Central memory CD8-positive, alpha-beta T cell (primary cell): ENCODE data around the gene SHC2.
"Not testable (repeated sequence)": the region's sequence is repeated elsewhere in the genome, so short reads cannot be mapped to it uniquely, and the experiment has no call there.

ENCODE experiments used
- ATAC-seq: fragments of 150-1000 bp; cut with Tn5 transposase; replicated peaks from 2 replicates; pipeline ENCODE4 v1.10.0; 2022; ENCODE audit warnings: mild to moderate bottlenecking, moderate FRiP score, moderate number of reproducible peaks; ENCODE audit not compliant: poor library complexity, severe bottlenecking; ENCODE audit errors: extremely low read depth
- DNase-seq, 2 donors: peaks; one replicate each; pipeline ENCODE4 v3.0.0; 2021; ENCODE audit warnings: low spot score in 2 of 2
- H3K27ac Mint-ChIP-seq: one replicate; pipeline ENCODE4 v1.8.0; 2022; ENCODE audit warnings: low read depth, mild to moderate bottlenecking, moderate library complexity, mixed read lengths
- H3K27me3 Mint-ChIP-seq: one replicate; pipeline ENCODE4 v1.8.0; 2022; ENCODE audit warnings: mixed read lengths
- H3K36me3 Mint-ChIP-seq: one replicate; pipeline ENCODE4 v1.8.0; 2022; ENCODE audit warnings: mild to moderate bottlenecking, moderate library complexity, mixed read lengths; ENCODE audit not compliant: insufficient read depth
- H3K4me1 Mint-ChIP-seq: one replicate; pipeline ENCODE4 v1.8.0; 2022; ENCODE audit warnings: mixed read lengths
- H3K4me3 Mint-ChIP-seq: one replicate; pipeline ENCODE4 v1.8.0; 2022; ENCODE audit warnings: mild to moderate bottlenecking, moderate library complexity, mixed read lengths
- H3K9me3 Mint-ChIP-seq: one replicate; pipeline ENCODE4 v1.8.0; 2022; ENCODE audit warnings: mixed read lengths

The SHC2 gene

DNA sequence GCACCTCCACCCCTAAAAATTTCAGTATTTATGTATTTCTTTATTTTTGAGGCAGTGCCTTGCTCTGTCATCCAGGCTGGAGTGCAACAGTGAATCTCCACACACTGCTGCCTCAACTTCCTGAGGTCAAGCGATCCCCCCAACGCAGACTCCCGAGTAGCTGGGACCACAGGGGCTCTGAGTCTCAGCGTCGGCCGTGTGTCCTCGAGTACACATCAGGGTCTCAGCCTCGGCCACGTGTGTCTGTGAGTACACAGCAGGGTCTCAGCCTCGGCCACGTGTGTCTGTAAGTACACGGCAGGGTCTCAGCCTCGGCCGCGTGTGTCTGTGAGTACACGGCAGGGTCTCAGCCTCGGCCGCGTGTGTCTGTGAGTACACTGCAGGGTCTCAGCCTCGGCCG lies 73.1 kb downstream of the SHC2 start:
- Mint-ChIP-seq H3K36me3 (peaks cover 2% of the 10 kb centered on the region), H3K27me3 (peaks cover 42% of the 10 kb centered on the region), H3K9me3 (no peaks in the 10 kb centered on the region), H3K27ac (no peak overlapping the region), H3K4me3 (no peak overlapping the region), H3K4me1 (peaks cover 8% of the 10 kb centered on the region)
- DNase-seq (no peak), ATAC-seq (no peak)

DNA sequence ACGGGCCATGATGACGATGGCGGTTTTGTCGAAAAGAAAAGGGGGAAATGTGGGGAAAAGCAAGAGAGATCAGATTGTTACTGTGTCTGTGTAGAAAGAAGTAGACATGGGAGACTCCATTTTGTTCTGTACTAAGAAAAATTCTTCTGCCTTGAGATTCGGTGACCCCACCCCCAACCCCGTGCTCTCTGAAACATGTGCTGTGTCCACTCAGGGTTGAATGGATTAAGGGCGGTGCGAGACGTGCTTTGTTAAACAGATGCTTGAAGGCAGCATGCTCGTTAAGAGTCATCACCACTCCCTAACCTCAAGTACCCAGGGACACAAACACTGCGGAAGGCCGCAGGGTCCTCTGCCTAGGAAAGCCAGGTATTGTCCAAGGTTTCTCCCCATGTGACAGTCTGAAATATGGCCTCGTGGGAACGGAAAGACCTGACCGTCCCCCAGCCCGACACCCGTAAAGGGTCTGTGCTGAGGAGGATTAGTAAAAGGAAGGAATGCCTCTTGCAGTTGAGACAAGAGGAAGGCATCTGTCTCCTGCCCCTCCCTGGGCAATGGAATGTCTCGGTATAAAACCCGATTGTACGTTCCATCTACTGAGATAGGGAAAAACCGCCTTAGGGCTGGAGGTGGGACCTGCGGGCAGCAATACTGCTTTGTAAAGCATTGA lies 74.1 kb downstream of the SHC2 start:
- ATAC-seq, H3K36me3 Mint-ChIP-seq, H3K4me3 Mint-ChIP-seq, H3K9me3 Mint-ChIP-seq, DNase-seq, H3K27ac Mint-ChIP-seq: not testable (repeated sequence)
- Mint-ChIP-seq H3K4me1 (peaks cover 12% of the 10 kb centered on the region), H3K27me3 (peaks cover 49% of the 10 kb centered on the region)

DNA sequence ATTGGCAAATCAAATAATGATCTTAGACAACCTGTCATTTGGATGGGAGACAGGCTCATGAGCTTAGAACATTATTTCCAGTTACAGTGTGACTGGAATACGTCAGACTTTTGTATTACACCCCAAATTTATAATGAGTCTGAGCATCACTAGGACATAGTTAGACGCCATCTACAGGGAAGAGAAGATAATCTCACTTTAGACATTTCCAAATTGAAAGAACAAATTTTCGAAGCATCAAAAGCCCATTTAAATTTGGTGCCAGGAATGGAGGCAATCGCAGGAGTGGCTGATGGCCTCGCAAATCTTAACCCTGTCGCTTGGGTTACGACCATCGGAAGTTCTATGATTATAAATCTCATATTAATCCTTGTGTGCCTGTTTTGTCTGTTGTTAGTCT lies 74.6 kb downstream of the SHC2 start:
- H3K27me3 Mint-ChIP-seq, result peaks cover 49% of the 10 kb centered on the region
- H3K27ac Mint-ChIP-seq, H3K9me3 Mint-ChIP-seq, ATAC-seq, DNase-seq, H3K36me3 Mint-ChIP-seq, H3K4me3 Mint-ChIP-seq: not testable (repeated sequence)
- H3K4me1 Mint-ChIP-seq, result peaks cover 12% of the 10 kb centered on the region

DNA sequence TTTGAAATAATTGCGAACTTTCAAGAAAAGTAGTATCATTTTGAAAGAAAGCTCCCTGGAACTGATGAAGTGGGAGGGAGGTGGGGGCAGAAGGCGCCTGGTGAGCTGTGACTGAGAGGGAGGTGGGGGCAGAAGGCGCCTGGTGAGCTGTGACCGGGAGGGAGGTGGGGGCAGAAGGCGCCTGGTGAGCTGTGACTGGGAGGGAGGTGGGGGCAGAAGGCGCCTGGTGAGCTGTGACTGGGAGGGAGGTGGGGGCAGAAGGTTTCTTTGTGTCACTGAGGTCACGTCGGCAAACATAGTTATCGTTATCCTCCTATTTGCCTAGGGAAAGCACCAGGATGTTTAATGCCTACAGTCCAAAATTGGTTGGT lies 76.0 kb downstream of the SHC2 start:
- H3K27me3 Mint-ChIP-seq, result peaks cover 58% of the 10 kb centered on the region
- H3K27ac Mint-ChIP-seq, result no peak overlapping the region
- DNase-seq (no peak), ATAC-seq (no peak)
- peaks cover 2% of the 10 kb centered on the region for H3K36me3 Mint-ChIP-seq
- H3K4me1 Mint-ChIP-seq, result peaks cover 12% of the 10 kb centered on the region
- H3K9me3 Mint-ChIP-seq, result no peaks in the 10 kb centered on the region
- no peak overlapping the region for H3K4me3 Mint-ChIP-seq

DNA sequence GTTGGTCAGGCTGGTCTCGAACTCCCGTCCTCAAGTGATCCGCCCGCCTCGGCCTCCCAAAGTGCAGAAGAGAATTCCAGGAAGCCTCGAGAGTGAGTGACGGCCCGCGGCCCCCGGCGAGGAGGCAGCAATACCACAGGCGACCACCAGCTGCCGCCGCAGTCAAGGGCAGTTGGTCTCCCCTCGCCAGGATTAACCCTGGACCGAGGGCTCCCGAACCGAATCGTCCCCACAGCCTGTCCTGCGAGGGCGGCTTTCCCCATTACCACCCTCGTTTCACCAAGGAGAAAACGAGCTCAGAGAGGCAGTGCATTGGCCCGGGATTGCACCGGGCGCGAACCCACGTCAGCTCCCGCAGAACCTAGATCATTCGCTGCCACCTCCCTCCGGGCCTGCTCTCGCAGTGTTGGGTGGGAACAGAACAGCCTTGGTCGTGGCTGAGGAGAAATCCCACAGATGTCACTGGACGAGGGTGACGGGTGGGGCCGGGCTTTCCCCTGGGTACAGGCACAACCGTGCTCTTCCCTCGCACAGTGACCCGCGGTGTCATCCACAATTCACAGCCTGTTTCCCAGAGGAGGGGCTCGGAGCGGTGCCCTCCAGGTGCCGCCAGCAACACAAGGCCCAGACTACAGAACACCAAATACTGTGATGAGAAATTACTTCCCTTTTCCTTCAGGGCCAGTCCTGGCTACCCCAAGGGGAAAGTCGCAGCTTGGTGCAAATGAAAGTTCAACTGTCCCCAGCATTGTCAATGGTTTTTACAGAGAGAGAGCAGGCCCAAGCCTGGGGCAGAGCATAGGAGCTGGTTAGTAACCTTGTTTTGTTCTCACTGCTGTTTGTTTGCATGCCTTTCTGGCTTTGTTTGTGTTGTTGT lies 76.7 kb downstream of the SHC2 start:
- H3K27me3 Mint-ChIP-seq, result peaks cover 58% of the 10 kb centered on the region
- no peaks in the 10 kb centered on the region for H3K9me3 Mint-ChIP-seq
- peaks cover 12% of the 10 kb centered on the region for H3K4me1 Mint-ChIP-seq
- no peak overlapping the region for H3K4me3 Mint-ChIP-seq
- H3K27ac Mint-ChIP-seq, result no peak overlapping the region
- peaks cover 2% of the 10 kb centered on the region for H3K36me3 Mint-ChIP-seq
- ATAC-seq, result no peak
- no peak for DNase-seq

DNA sequence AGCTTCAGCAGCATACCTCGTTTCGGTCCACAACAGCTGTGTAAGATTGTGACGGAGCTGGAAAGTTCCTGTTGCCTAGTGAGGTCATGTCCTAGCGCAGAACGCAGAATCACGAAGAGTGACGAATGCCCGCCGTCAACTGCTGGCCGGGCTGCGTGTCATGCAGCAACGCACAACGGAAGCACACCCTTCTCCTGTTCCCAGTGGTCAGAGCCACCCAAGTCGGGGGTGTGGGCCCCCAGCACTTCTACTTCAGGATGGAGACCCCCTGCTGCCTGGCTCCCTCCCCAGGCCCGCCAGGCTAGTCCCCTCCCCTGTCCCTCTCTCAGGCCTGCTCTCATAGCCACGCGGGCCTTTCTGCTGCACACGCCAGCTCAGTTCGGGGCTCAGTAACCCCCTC lies 77.8 kb downstream of the SHC2 start:
- Mint-ChIP-seq H3K4me3 (peak overlapping the region; percentile 37), H3K36me3 (peaks cover 2% of the 10 kb centered on the region), H3K27me3 (peaks cover 49% of the 10 kb centered on the region), H3K4me1 (peaks cover 12% of the 10 kb centered on the region), H3K27ac (no peak overlapping the region), H3K9me3 (no peaks in the 10 kb centered on the region)
- DNase-seq (no peak), ATAC-seq (no peak)

DNA sequence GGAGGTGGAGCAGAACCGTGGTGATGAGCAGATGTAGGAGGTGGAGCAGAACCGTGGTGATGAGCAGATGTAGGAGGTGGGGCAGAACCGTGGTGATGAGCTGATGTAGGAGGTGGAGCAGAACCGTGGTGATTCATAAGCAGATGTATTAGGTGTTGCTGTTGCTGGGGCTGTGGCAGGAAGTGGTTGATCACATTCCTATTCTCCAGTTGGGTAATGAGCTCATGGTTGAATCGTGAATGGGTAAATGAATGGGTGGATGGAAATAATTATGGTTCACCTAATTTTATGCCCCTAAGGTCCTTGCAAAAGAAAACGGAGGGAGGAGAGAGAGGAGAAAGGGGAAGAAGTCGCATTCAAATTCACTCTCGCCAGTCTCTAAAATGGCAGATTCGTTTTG lies 78.3 kb downstream of the SHC2 start:
- peaks cover 17% of the 10 kb centered on the region for H3K4me1 Mint-ChIP-seq
- H3K27me3 Mint-ChIP-seq, result peaks cover 49% of the 10 kb centered on the region
- H3K36me3 Mint-ChIP-seq, H3K9me3 Mint-ChIP-seq, DNase-seq, H3K27ac Mint-ChIP-seq: not testable (repeated sequence)
- peak overlapping the region; percentile 37 for H3K4me3 Mint-ChIP-seq
- ATAC-seq, result peak; percentile 80

DNA sequence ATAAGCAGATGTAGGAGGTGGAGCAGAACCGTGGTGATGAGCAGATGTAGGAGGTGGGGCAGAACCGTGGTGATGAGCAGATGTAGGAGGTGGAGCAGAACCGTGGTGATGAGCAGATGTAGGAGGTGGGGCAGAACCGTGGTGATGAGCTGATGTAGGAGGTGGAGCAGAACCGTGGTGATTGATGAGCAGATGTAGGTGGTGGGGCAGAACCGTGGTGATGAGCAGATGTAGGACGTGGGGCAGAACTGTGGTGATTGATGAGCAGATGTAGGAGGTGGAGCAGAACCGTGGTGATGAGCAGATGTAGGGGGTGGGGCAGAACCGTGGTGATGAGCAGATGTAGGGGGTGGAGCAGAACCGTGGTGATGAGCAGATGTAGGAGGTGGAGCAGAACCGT lies 78.9 kb downstream of the SHC2 start:
- DNase-seq, H3K27ac Mint-ChIP-seq, H3K9me3 Mint-ChIP-seq, H3K4me3 Mint-ChIP-seq, ATAC-seq, H3K36me3 Mint-ChIP-seq: not testable (repeated sequence)
- peaks cover 49% of the 10 kb centered on the region for H3K27me3 Mint-ChIP-seq
- H3K4me1 Mint-ChIP-seq, result peaks cover 17% of the 10 kb centered on the region

DNA sequence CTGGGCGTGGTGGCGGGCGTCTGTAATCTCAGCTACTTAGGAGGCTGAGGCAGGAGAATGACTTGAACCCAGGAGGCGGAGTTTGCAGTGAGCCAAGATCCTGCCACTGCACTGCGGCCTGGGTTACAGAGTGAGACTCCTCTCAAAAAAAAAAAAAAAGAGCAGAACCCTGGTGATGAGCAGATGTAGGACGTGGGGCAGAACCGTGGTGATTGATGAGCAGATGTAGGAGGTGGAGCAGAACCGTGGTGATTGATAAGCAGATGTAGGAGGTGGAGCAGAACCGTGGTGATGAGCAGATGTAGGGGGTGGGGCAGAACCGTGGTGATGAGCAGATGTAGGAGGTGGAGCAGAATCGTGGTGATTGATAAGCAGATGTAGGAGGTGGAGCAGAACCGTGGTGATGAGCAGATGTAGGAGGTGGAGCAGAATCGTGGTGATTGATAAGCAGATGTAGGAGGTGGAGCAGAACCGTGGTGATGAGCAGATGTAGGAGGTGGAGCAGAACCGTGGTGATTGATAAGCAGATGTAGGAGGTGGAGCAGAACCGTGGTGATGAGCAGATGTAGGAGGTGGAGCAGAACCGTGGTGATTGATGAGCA lies 80.1 kb downstream of the SHC2 start:
- not testable (repeated sequence) for H3K36me3 Mint-ChIP-seq, DNase-seq, H3K27ac Mint-ChIP-seq, H3K9me3 Mint-ChIP-seq, H3K4me3 Mint-ChIP-seq, ATAC-seq
- Mint-ChIP-seq H3K27me3 (peaks cover 45% of the 10 kb centered on the region), H3K4me1 (peaks cover 17% of the 10 kb centered on the region)

DNA sequence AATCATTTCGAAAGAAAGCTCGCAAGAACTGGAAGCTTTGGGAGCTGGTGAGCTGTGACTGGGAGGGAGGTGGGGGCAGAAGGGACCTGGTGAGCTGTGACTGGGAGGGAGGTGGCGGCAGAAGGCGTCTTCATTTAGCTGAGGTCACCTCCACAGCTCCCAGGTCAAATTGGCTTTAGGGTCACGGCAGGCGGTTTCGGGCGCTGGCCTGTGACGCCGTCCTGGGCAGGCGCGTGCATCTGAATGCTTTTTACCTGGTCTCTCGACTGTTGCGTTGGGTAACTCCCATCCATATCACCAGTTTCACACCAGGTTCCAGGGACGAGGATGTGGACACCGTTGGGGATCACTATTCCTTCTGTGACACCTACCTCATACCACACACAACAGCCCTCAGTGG lies 81.0 kb downstream of the SHC2 start:
- ATAC-seq (no peak), DNase-seq (no peak)
- Mint-ChIP-seq H3K9me3 (no peaks in the 10 kb centered on the region), H3K36me3 (peaks cover 3% of the 10 kb centered on the region), H3K4me1 (peaks cover 17% of the 10 kb centered on the region), H3K27ac (no peak overlapping the region), H3K4me3 (no peak overlapping the region), H3K27me3 (peaks cover 43% of the 10 kb centered on the region)

DNA sequence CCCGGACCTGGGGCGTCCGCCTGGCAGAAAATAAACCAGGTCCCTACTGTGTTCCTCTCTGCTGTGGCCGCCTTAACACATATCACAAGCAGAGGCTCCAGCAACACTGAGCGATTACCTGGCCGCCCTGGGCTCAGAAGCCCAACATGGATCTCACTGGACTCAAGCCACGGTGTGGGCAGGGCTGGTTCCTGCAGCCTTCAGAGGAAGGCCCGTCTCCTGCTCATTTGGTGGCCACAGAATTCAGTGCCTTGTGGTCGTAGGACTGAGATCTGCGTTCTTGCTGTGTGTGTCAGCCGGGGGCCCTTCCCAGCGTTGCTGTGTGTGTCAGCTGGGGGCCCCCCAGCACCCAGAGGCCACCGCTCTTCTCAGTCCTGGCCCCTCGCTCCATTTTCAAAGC lies 82.1 kb downstream of the SHC2 start:
- ATAC-seq (no peak), DNase-seq (no peak)
- Mint-ChIP-seq H3K27me3 (peaks cover 39% of the 10 kb centered on the region), H3K4me1 (peaks cover 17% of the 10 kb centered on the region), H3K36me3 (peaks cover 2% of the 10 kb centered on the region), H3K9me3 (no peaks in the 10 kb centered on the region), H3K27ac (no peak overlapping the region), H3K4me3 (no peak overlapping the region)

DNA sequence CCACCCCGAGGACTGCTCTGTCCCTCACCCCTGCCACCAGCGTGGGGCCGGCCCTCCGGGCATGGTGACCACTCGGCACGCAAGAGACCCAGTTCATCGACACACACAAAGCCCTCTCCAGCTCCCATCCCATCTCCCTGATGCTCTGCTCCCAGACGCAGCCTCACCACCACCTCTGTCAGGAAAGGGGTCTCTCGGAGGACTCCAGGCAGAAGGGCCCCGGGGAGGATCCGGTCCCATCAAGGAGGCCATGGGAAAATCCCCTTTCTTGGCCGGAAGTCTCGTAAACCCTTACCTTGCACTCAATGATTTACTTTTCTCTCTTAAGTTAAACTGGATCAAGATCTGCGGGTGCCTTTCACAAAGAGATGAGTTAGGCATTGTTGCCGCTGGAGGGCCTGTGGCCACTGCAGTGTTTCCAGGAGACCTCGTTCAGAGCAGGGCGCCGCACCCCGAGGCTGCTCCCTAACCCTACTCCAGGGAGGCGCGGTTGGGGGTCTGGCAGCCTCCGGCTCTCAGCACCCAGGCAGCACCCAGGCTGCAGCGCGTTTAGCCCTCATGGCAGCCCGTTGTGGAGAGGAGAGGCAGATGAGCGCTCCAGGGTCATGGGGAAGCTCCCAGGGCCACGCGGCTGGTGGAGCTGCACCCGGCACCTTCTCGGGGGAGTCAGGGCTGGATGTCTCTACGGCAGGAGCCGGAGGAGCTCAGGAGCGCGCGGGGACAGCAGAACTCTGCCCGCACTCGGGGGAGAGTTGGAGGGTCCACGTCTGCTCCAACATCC lies 82.8 kb downstream of the SHC2 start:
- Mint-ChIP-seq H3K4me3 (no peak overlapping the region), H3K27ac (no peak overlapping the region), H3K27me3 (peaks cover 39% of the 10 kb centered on the region), H3K4me1 (peaks cover 11% of the 10 kb centered on the region), H3K36me3 (peaks cover 1% of the 10 kb centered on the region), H3K9me3 (no peaks in the 10 kb centered on the region)
- DNase-seq (no peak), ATAC-seq (no peak)
